ENCODE measurements around the gene PLCH1.

DNA sequence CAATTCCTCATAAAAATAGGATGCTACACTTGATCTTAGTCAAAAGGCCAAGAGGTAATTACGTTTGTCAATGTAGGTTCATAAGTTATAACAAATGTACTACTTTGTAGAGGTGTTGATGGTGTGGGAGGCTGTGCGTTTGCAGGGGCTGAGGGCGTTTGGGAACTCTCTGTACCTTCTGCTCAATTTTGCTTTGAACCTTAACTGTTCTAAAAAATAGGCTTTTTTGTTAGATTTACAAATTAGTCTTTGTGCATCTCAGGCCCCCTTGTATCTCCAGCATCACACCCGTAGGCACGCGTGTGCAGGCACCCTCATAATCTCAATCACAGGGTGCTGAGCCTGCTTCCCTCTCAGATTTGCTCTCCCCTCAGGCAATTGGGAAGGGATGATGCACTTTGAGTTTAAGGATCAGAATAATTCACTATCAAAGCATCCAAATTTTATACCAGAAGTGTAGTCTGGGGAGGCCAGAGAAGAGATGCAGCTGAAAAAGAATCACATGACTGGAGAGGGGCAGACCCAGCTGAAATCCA, 415.3 kb downstream of the PLCH1 start:
- TF ChIP-seq, protein P1, sequence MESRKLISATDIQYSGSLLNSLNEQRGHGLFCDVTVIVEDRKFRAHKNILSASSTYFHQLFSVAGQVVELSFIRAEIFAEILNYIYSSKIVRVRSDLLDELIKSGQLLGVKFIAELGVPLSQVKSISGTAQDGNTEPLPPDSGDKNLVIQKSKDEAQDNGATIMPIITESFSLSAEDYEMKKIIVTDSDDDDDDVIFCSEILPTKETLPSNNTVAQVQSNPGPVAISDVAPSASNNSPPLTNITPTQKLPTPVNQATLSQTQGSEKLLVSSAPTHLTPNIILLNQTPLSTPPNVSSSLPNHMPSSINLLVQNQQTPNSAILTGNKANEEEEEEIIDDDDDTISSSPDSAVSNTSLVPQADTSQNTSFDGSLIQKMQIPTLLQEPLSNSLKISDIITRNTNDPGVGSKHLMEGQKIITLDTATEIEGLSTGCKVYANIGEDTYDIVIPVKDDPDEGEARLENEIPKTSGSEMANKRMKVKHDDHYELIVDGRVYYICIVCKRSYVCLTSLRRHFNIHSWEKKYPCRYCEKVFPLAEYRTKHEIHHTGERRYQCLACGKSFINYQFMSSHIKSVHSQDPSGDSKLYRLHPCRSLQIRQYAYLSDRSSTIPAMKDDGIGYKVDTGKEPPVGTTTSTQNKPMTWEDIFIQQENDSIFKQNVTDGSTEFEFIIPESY (CRISPR knock-in tag; IDR thresholded peaks at IDR 0.05), result no peak
- TF ChIP-seq SMC3 (conservative IDR thresholded peaks at IDR 0.05; ENCODE audit: insufficient read depth, low read depth, low read length) (no peak), RBM39 (optimal IDR thresholded peaks at IDR 0.05; ENCODE audit: low read depth, low read length) (no peak), TEAD4 (IDR thresholded peaks at IDR 0.05; ENCODE audit: low read length) (no peak), TEAD4 (CRISPR knock-in tag; IDR thresholded peaks at IDR 0.05; ENCODE audit: borderline replicate concordance) (no peak), MEF2A (IDR thresholded peaks at IDR 0.05; ENCODE audit: control insufficient read depth, low read depth, low read length) (no peak), DPF2 (IDR thresholded peaks at IDR 0.05) (no peak), GABPB1 (CRISPR knock-in tag; IDR thresholded peaks at IDR 0.05) (no peak), GATAD2B (IDR thresholded peaks at IDR 0.05; ENCODE audit: borderline replicate concordance) (no peak), ZNF592 (IDR thresholded peaks at IDR 0.05) (no peak), ARID1B (IDR thresholded peaks at IDR 0.05) (no peak), CREM (IDR thresholded peaks at IDR 0.05; ENCODE audit: low read depth) (no peak)
- TF ChIP-seq, protein P2, sequence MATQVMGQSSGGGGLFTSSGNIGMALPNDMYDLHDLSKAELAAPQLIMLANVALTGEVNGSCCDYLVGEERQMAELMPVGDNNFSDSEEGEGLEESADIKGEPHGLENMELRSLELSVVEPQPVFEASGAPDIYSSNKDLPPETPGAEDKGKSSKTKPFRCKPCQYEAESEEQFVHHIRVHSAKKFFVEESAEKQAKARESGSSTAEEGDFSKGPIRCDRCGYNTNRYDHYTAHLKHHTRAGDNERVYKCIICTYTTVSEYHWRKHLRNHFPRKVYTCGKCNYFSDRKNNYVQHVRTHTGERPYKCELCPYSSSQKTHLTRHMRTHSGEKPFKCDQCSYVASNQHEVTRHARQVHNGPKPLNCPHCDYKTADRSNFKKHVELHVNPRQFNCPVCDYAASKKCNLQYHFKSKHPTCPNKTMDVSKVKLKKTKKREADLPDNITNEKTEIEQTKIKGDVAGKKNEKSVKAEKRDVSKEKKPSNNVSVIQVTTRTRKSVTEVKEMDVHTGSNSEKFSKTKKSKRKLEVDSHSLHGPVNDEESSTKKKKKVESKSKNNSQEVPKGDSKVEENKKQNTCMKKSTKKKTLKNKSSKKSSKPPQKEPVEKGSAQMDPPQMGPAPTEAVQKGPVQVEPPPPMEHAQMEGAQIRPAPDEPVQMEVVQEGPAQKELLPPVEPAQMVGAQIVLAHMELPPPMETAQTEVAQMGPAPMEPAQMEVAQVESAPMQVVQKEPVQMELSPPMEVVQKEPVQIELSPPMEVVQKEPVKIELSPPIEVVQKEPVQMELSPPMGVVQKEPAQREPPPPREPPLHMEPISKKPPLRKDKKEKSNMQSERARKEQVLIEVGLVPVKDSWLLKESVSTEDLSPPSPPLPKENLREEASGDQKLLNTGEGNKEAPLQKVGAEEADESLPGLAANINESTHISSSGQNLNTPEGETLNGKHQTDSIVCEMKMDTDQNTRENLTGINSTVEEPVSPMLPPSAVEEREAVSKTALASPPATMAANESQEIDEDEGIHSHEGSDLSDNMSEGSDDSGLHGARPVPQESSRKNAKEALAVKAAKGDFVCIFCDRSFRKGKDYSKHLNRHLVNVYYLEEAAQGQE (IDR thresholded peaks at IDR 0.05; ENCODE audit: borderline replicate concordance), result no peak
- TF ChIP-seq, protein P2 (CRISPR knock-in tag; IDR thresholded peaks at IDR 0.05; ENCODE audit: low read depth), result no peak
- TF ChIP-seq, protein P3, sequence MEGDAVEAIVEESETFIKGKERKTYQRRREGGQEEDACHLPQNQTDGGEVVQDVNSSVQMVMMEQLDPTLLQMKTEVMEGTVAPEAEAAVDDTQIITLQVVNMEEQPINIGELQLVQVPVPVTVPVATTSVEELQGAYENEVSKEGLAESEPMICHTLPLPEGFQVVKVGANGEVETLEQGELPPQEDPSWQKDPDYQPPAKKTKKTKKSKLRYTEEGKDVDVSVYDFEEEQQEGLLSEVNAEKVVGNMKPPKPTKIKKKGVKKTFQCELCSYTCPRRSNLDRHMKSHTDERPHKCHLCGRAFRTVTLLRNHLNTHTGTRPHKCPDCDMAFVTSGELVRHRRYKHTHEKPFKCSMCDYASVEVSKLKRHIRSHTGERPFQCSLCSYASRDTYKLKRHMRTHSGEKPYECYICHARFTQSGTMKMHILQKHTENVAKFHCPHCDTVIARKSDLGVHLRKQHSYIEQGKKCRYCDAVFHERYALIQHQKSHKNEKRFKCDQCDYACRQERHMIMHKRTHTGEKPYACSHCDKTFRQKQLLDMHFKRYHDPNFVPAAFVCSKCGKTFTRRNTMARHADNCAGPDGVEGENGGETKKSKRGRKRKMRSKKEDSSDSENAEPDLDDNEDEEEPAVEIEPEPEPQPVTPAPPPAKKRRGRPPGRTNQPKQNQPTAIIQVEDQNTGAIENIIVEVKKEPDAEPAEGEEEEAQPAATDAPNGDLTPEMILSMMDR (IDR thresholded peaks at IDR 0.05 in 2 of 3, conservative IDR thresholded peaks at IDR 0.05 in 1 of 3; ENCODE audit: insufficient read depth in 2 of 3, low read depth in 1 of 3, low read length in 3 of 3), result no peak
- TF ChIP-seq, protein P4, sequence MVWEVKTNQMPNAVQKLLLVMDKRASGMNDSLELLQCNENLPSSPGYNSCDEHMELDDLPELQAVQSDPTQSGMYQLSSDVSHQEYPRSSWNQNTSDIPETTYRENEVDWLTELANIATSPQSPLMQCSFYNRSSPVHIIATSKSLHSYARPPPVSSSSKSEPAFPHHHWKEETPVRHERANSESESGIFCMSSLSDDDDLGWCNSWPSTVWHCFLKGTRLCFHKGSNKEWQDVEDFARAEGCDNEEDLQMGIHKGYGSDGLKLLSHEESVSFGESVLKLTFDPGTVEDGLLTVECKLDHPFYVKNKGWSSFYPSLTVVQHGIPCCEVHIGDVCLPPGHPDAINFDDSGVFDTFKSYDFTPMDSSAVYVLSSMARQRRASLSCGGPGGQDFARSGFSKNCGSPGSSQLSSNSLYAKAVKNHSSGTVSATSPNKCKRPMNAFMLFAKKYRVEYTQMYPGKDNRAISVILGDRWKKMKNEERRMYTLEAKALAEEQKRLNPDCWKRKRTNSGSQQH (CRISPR knock-in tag; IDR thresholded peaks at IDR 0.05), result no peak

All from K562 (cell line).